ENCODE measurements around the gene ZNF776.

- TF ChIP-seq CTCF (IDR thresholded peaks at IDR 0.05; ENCODE audit: low read depth, low read length, poor library complexity, severe bottlenecking) (no peak), EZH2phosphoT487 (IDR thresholded peaks at IDR 0.05; ENCODE audit: borderline replicate concordance, low read length) (no peak)
Measured at GRCh38 chr19:57719901-57720519, 26.6 kb upstream of the ZNF776 start.

Measured in DOHH2 (cell line).